Breast epithelium (tissue), 4 donors: ENCODE results near the gene C11orf24. TPM values are rescaled to one million over a fixed set of nuclear protein-coding genes. Genes with fewer than 3 reads are reported as not detected.

Experiments
- DNase-seq, 2 donors: peaks; one replicate each; pipeline ENCODE4 v3.0.0-alpha.2; 2019; ENCODE audit warnings: low spot score in 2 of 2
- H3K27ac ChIP-seq, 2 donors: fragments of 200-600 bp; sonication (generic) in 1 of 2; one replicate each; pipeline ENCODE4 v1.5.1; 2016 to 2019; ENCODE audit warnings: mild to moderate bottlenecking in 1 of 2
- H3K27me3 ChIP-seq, 2 donors: fragments of 200-600 bp; sonication (generic) in 1 of 2; one replicate each; pipeline versions ENCODE4 v1.5.1 to v1.6.0; 2017 to 2019; ENCODE audit warnings: control low read depth in 1 of 2, mild to moderate bottlenecking in 1 of 2
- H3K36me3 ChIP-seq: fragments of 200-600 bp; one replicate; pipeline ENCODE4 v1.5.1; 2019
- H3K4me1 ChIP-seq, 2 donors: fragments of 200-600 bp; sonication (generic); one replicate each; pipeline ENCODE4 v1.5.1; 2016 to 2019; ENCODE audit warnings: control low read depth in 1 of 2
- H3K4me3 ChIP-seq, 3 donors: fragments of 200-600 bp; sonication (generic); 1 replicate in 2 of 3; 2 replicates in 1 of 3; pipeline ENCODE4 v1.5.1; 2016 to 2019; ENCODE audit warnings: mild to moderate bottlenecking in 3 of 3, moderate library complexity in 2 of 3
- H3K9me3 ChIP-seq, 2 donors: fragments of 200-600 bp; sonication (generic) in 1 of 2; one replicate each; pipeline ENCODE4 v1.5.1; 2016 to 2019; ENCODE audit warnings: control low read depth in 1 of 2
- CTCF ChIP-seq, 3 donors: fragments of 450-650 bp; IDR thresholded peaks; one replicate each; pipeline ENCODE4 v1.5.1; 2016 to 2017; ENCODE audit warnings: antibody characterized with exemption in 3 of 3, mild to moderate bottlenecking in 3 of 3, moderate library complexity in 3 of 3
- POLR2A ChIP-seq: fragments of 450-650 bp; IDR thresholded peaks from one replicate; pipeline ENCODE4 v1.6.1; 2016; ENCODE audit warnings: antibody characterized with exemption, mild to moderate bottlenecking, moderate library complexity
- POLR2AphosphoS5 ChIP-seq, 3 donors: sonication (generic); formaldehyde crosslinking; IDR thresholded peaks; one replicate each; pipeline ENCODE4 v1.6.1; 2017; ENCODE audit warnings: antibody characterized with exemption in 3 of 3
- intact Hi-C: fragments of 100-400 bp; cut with DNase I; formaldehyde crosslinking; loops from one replicate; pipeline ENCODE4 v1.15.1; 2023; ENCODE audit warnings: low total_unique reads
- total RNA-seq, 3 donors: library from RNA; depleted of rRNA; stranded (reverse); fragments of >200 nt; gene quantifications; one replicate each; pipeline ENCODE4 v1.1.0, GENCODE V29; 2016

C11orf24 gene
- total RNA-seq, 3 donors from 2014 or later = 11.4 to 22.7 (median 12.5) TPM

GRCh38 chr11:68282141-68282860, 10.5 kb upstream of the C11orf24 start:
- no peak for DNase-seq
- peak overlapping the region in 1 of 2 donors; percentile 19 for H3K27ac ChIP-seq
- TF ChIP-seq POLR2AphosphoS5 (IDR thresholded peaks at IDR 0.05) (no peak), CTCF (IDR thresholded peaks at IDR 0.05) (no peak), POLR2A (no peak)
- intact Hi-C loops = no loop called here
- peak overlapping the region in 1 of 3 donors; percentile 22 for H3K4me3 ChIP-seq
- no peaks in the 10 kb centered on the region for H3K9me3 ChIP-seq
- no peaks in the 10 kb centered on the region for H3K36me3 ChIP-seq
- H3K27me3 ChIP-seq = no peaks in the 10 kb centered on the region
- H3K4me1 ChIP-seq = no peaks in the 10 kb centered on the region

- Histone ChIP-seq H3K27me3 (no peaks in the 10 kb centered on the region), H3K4me3 (no peak overlapping the region), H3K27ac (no peak overlapping the region), H3K36me3 (no peaks in the 10 kb centered on the region), H3K4me1 (no peaks in the 10 kb centered on the region), H3K9me3 (no peaks in the 10 kb centered on the region)
- TF ChIP-seq POLR2AphosphoS5 (IDR thresholded peaks at IDR 0.05) = no peak
- no peak for TF ChIP-seq CTCF (IDR thresholded peaks at IDR 0.05)
- TF ChIP-seq POLR2A = no peak
- no peak for DNase-seq
- intact Hi-C loops = no loop called here
Observed at GRCh38 chr11:68279676-68280075, 7.9 kb upstream of the C11orf24 start.

- Histone ChIP-seq H3K4me3 (no peak overlapping the region), H3K27ac (no peak overlapping the region), H3K4me1 (peaks cover 0 to 3% of the 10 kb centered on the region in 2 donors), H3K36me3 (no peaks in the 10 kb centered on the region), H3K9me3 (no peaks in the 10 kb centered on the region), H3K27me3 (no peaks in the 10 kb centered on the region)
- DNase-seq = no peak
- intact Hi-C loops = no loop called here
- TF ChIP-seq POLR2A = no peak
- no peak for TF ChIP-seq POLR2AphosphoS5 (IDR thresholded peaks at IDR 0.05)
- TF ChIP-seq CTCF (IDR thresholded peaks at IDR 0.05) = no peak
Observed at GRCh38 chr11:68276861-68277260, 5.1 kb upstream of the C11orf24 start.

- no peak for DNase-seq
- intact Hi-C loops = no loop called here
- TF ChIP-seq CTCF (IDR thresholded peaks at IDR 0.05) (no peak), POLR2A (no peak)
- Histone ChIP-seq H3K9me3 (no peaks in the 10 kb centered on the region), H3K4me1 (peaks cover 0 to 3% of the 10 kb centered on the region in 2 donors), H3K4me3 (no peak overlapping the region), H3K27ac (no peak overlapping the region), H3K36me3 (no peaks in the 10 kb centered on the region), H3K27me3 (no peaks in the 10 kb centered on the region)
Observed at GRCh38 chr11:68275721-68276507, 4.1 kb upstream of the C11orf24 start.

- peaks cover 7% of the 10 kb centered on the region in 2 donors for H3K4me1 ChIP-seq
- TF ChIP-seq POLR2AphosphoS5 (IDR thresholded peaks at IDR 0.05) (no peak), CTCF (IDR thresholded peaks at IDR 0.05) (no peak), POLR2A (no peak)
- intact Hi-C loops = no loop called here
- DNase-seq = no peak
- H3K9me3 ChIP-seq = no peaks in the 10 kb centered on the region
- no peaks in the 10 kb centered on the region for H3K27me3 ChIP-seq
- no peaks in the 10 kb centered on the region for H3K36me3 ChIP-seq
- H3K27ac ChIP-seq = no peak overlapping the region
- no peak overlapping the region for H3K4me3 ChIP-seq
Observed at GRCh38 chr11:68274306-68274705, 2.5 kb upstream of the C11orf24 start.
